Parathyroid adenoma (tissue), 2 donors: ENCODE data around the gene METTL15.
"Not testable (repeated sequence)": the region's sequence is repeated elsewhere in the genome, so short reads cannot be mapped to it uniquely, and the experiment has no call there.

Experiments
- H2AFZ ChIP-seq: fragments of 300-600 bp; sonication (generic); one replicate; pipeline ENCODE4 v1.7.0; 2017; ENCODE audit warnings: antibody characterized with exemption, mild to moderate bottlenecking
- H3K27ac ChIP-seq: fragments of 300-600 bp; sonication (generic); one replicate; pipeline ENCODE4 v1.7.0; 2017
- H3K27me3 ChIP-seq: fragments of 300-600 bp; sonication (generic); one replicate; pipeline ENCODE4 v1.7.0; 2017; ENCODE audit warnings: low read length; ENCODE audit not compliant: control insufficient read depth, insufficient read depth
- H3K36me3 ChIP-seq: fragments of 300-600 bp; sonication (generic); one replicate; pipeline ENCODE4 v1.7.0; 2017; ENCODE audit warnings: low read length; ENCODE audit not compliant: control insufficient read depth, insufficient read depth
- H3K4me1 ChIP-seq: fragments of 300-600 bp; sonication (generic); one replicate; pipeline ENCODE4 v1.7.0; 2017; ENCODE audit warnings: control low read depth
- H3K4me2 ChIP-seq: fragments of 300-600 bp; sonication (generic); one replicate; pipeline ENCODE4 v1.7.0; 2017; ENCODE audit warnings: low read length
- H3K4me3 ChIP-seq: fragments of 300-600 bp; sonication (generic); one replicate; pipeline ENCODE4 v1.7.0; 2017; ENCODE audit warnings: low read depth, low read length
- H3K79me2 ChIP-seq: fragments of 300-600 bp; sonication (generic); one replicate; pipeline ENCODE4 v1.7.0; 2017; ENCODE audit warnings: control low read depth
- H3K9ac ChIP-seq: fragments of 300-600 bp; sonication (generic); one replicate; pipeline ENCODE4 v1.7.0; 2017; ENCODE audit warnings: mild to moderate bottlenecking
- H3K9me3 ChIP-seq: fragments of 300-600 bp; sonication (generic); one replicate; pipeline ENCODE4 v1.7.0; 2017; ENCODE audit warnings: low read length; ENCODE audit not compliant: control insufficient read depth
- TF ChIP-seq, protein P1 (sequence below): fragments of 300-600 bp; sonication (generic); IDR thresholded peaks from one replicate; pipeline ENCODE4 v1.7.0; 2017; ENCODE audit warnings: antibody characterized with exemption, mild to moderate bottlenecking
- donor health status: primary hyperparathyroidism.

METTL15 gene

DNA sequence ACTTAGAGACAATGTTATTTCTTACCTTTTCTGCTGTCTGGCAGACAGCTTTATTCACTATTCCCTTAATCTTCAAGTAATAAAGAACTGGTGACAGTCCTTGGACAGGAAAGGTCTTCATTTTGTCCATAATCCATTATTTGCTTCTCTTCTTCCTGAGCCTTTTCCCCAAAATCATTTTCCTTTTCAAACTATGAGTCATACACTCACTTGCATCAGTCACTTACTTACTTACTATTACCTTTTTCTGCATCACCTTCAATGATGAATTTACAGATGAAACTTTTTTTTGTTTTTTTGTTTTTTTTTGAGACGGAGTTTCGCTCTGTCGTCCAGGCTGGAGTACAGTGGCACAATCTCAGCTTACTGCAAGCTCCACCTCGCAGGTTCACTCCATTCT lies 9.5 kb downstream of the METTL15 start:
- no peak overlapping the region for H3K27ac ChIP-seq
- no peak overlapping the region for H3K4me2 ChIP-seq
- H2AFZ ChIP-seq = no peak overlapping the region
- H3K27me3 ChIP-seq = no peaks in the 10 kb centered on the region
- H3K4me3 ChIP-seq = no peak overlapping the region
- TF ChIP-seq, protein P1, sequence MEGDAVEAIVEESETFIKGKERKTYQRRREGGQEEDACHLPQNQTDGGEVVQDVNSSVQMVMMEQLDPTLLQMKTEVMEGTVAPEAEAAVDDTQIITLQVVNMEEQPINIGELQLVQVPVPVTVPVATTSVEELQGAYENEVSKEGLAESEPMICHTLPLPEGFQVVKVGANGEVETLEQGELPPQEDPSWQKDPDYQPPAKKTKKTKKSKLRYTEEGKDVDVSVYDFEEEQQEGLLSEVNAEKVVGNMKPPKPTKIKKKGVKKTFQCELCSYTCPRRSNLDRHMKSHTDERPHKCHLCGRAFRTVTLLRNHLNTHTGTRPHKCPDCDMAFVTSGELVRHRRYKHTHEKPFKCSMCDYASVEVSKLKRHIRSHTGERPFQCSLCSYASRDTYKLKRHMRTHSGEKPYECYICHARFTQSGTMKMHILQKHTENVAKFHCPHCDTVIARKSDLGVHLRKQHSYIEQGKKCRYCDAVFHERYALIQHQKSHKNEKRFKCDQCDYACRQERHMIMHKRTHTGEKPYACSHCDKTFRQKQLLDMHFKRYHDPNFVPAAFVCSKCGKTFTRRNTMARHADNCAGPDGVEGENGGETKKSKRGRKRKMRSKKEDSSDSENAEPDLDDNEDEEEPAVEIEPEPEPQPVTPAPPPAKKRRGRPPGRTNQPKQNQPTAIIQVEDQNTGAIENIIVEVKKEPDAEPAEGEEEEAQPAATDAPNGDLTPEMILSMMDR = no peak
- H3K4me1 ChIP-seq = no peaks in the 10 kb centered on the region
- no peaks in the 10 kb centered on the region for H3K79me2 ChIP-seq
- no peaks in the 10 kb centered on the region for H3K9me3 ChIP-seq
- H3K36me3 ChIP-seq = no peaks in the 10 kb centered on the region
- H3K9ac ChIP-seq = no peak overlapping the region

- H3K27ac ChIP-seq = no peak overlapping the region
- H3K9me3 ChIP-seq = no peaks in the 10 kb centered on the region
- H3K4me1 ChIP-seq = no peaks in the 10 kb centered on the region
- H3K9ac ChIP-seq = no peak overlapping the region
- H2AFZ ChIP-seq = no peak overlapping the region
- H3K4me3 ChIP-seq = no peak overlapping the region
- no peaks in the 10 kb centered on the region for H3K36me3 ChIP-seq
- no peaks in the 10 kb centered on the region for H3K27me3 ChIP-seq
- no peaks in the 10 kb centered on the region for H3K79me2 ChIP-seq
- TF ChIP-seq, protein P1 = no peak
- H3K4me2 ChIP-seq = no peak overlapping the region
These were observed 15.0 kb downstream of the METTL15 start for GRCh38 chr11:28123151-28123581.

GRCh38 chr11:28132548-28132947 lies 24.4 kb downstream of the METTL15 start:
- no peak overlapping the region for H3K4me3 ChIP-seq
- no peak overlapping the region for H3K9ac ChIP-seq
- H3K9me3 ChIP-seq = no peaks in the 10 kb centered on the region
- H3K4me2 ChIP-seq = no peak overlapping the region
- no peaks in the 10 kb centered on the region for H3K4me1 ChIP-seq
- no peaks in the 10 kb centered on the region for H3K36me3 ChIP-seq
- TF ChIP-seq, protein P1 = no peak
- H3K79me2 ChIP-seq = no peaks in the 10 kb centered on the region
- H3K27me3 ChIP-seq = no peaks in the 10 kb centered on the region
- H3K27ac ChIP-seq = no peak overlapping the region
- no peak overlapping the region for H2AFZ ChIP-seq

GRCh38 chr11:28133146-28133545 lies 25.0 kb downstream of the METTL15 start:
- H3K27me3 ChIP-seq = no peaks in the 10 kb centered on the region
- no peaks in the 10 kb centered on the region for H3K9me3 ChIP-seq
- TF ChIP-seq, protein P1 = no peak
- H3K36me3 ChIP-seq = no peaks in the 10 kb centered on the region
- no peak overlapping the region for H3K4me3 ChIP-seq
- no peak overlapping the region for H2AFZ ChIP-seq
- H3K9ac ChIP-seq = no peak overlapping the region
- H3K79me2 ChIP-seq = no peaks in the 10 kb centered on the region
- H3K27ac ChIP-seq = no peak overlapping the region
- no peak overlapping the region for H3K4me2 ChIP-seq
- H3K4me1 ChIP-seq = no peaks in the 10 kb centered on the region

GRCh38 chr11:28136157-28136556 lies 28.0 kb downstream of the METTL15 start:
- not testable (repeated sequence) for H3K27me3 ChIP-seq, H3K4me2 ChIP-seq, H2AFZ ChIP-seq, H3K4me1 ChIP-seq, H3K79me2 ChIP-seq, H3K27ac ChIP-seq, H3K4me3 ChIP-seq, H3K36me3 ChIP-seq, H3K9ac ChIP-seq, H3K9me3 ChIP-seq
